MM.1S (cell line): ENCODE results near the gene PDXDC1.

Experiments used
- CTCF ChIP-seq: fragments of 300-600 bp; sonication (generic); IDR thresholded peaks from 2 replicates; pipeline ENCODE4 v1.5.1; 2016; ENCODE audit warnings: antibody characterized with exemption, low read length, mixed read lengths
- EZH2 ChIP-seq: fragments of 300-600 bp; sonication (generic); optimal IDR thresholded peaks from 2 replicates; pipeline ENCODE3; 2017; ENCODE audit warnings: low read depth, mild to moderate bottlenecking, antibody characterized with exemption, low read length, mixed read lengths

- TF ChIP-seq CTCF (no peak), EZH2 (no peak)
These were observed 9.5 kb upstream of the PDXDC1 start for GRCh38 chr16:14965328-14965727.
